Neural progenitor cell (in vitro differentiated cells): ENCODE results near the gene CBFA2T2. TPM values are rescaled to one million over a fixed set of nuclear protein-coding genes. Genes with fewer than 3 reads are reported as not detected.

Experiments used
- DNase-seq: peaks from one replicate; pipeline ENCODE4 v3.0.0-alpha.2; 2016; ENCODE audit warnings: low spot score
- H2AFZ ChIP-seq: fragments of 200-600 bp; sonication (generic); replicated peaks from 2 replicates; pipeline ENCODE4 v1.6.1; 2016; ENCODE audit warnings: antibody characterized with exemption
- H3F3A ChIP-seq: fragments of 200-600 bp; sonication (generic); 2 replicates; pipeline ENCODE4 v1.6.1; 2016; ENCODE audit warnings: antibody characterized with exemption, low read depth
- H3K27ac ChIP-seq: fragments of 200-600 bp; sonication (generic); 2 replicates; pipeline ENCODE4 v1.5.1; 2016; ENCODE audit warnings: mild to moderate bottlenecking
- H3K27me3 ChIP-seq: fragments of 200-600 bp; sonication (generic); 2 replicates; pipeline ENCODE4 v1.6.1; 2016; ENCODE audit warnings: mild to moderate bottlenecking, moderate library complexity
- H3K36me3 ChIP-seq: fragments of 200-600 bp; sonication (generic); 2 replicates; pipeline ENCODE4 v1.5.1; 2016
- H3K4me1 ChIP-seq: fragments of 200-600 bp; sonication (generic); 2 replicates; pipeline ENCODE4 v1.6.1; 2016; ENCODE audit warnings: mixed run types
- H3K4me2 ChIP-seq: fragments of 200-600 bp; sonication (generic); 2 replicates; pipeline ENCODE4 v1.6.1; 2016
- H3K4me3 ChIP-seq: fragments of 200-600 bp; sonication (generic); 2 replicates; pipeline ENCODE4 v1.5.1; 2016
- H3K79me2 ChIP-seq: fragments of 200-600 bp; sonication (generic); 2 replicates; pipeline ENCODE4 v1.6.1; 2016; ENCODE audit warnings: low read depth
- H3K9ac ChIP-seq: fragments of 200-600 bp; sonication (generic); 2 replicates; pipeline ENCODE4 v1.6.1; 2016
- H3K9me3 ChIP-seq: fragments of 200-600 bp; sonication (generic); 2 replicates; pipeline ENCODE4 v1.5.1; 2016; ENCODE audit warnings: low read depth
- H4K20me1 ChIP-seq: fragments of 200-600 bp; sonication (generic); 2 replicates; pipeline ENCODE4 v1.6.1; 2016; ENCODE audit warnings: low read depth
- H3K27ac Mint-ChIP-seq: 3 replicates; pipeline ENCODE4 v1.8.0; 2021; ENCODE audit warnings: mixed read lengths
- H3K27me3 Mint-ChIP-seq: 2 replicates; pipeline ENCODE4 v1.8.0; 2022; ENCODE audit warnings: low read depth, mild to moderate bottlenecking, inconsistent platforms, moderate library complexity, mixed read lengths; ENCODE audit not compliant: insufficient read depth
- H3K36me3 Mint-ChIP-seq: 3 replicates; pipeline ENCODE4 v1.8.0; 2021; ENCODE audit warnings: mixed read lengths
- H3K4me1 Mint-ChIP-seq: 3 replicates; pipeline ENCODE4 v1.8.0; 2021; ENCODE audit warnings: mixed read lengths
- H3K4me3 Mint-ChIP-seq: 3 replicates; pipeline ENCODE4 v1.8.0; 2021; ENCODE audit warnings: mild to moderate bottlenecking, moderate library complexity, mixed read lengths
- H3K9me3 Mint-ChIP-seq: 3 replicates; pipeline ENCODE4 v1.8.0; 2020; ENCODE audit warnings: mixed read lengths
- EZH2 ChIP-seq: fragments of 200-600 bp; sonication (generic); IDR thresholded peaks from 2 replicates; pipeline ENCODE4 v1.6.1; 2017; ENCODE audit warnings: antibody characterized with exemption, mild to moderate bottlenecking, moderate library complexity
- EZH2phosphoT487 ChIP-seq: fragments of 200-600 bp; sonication (generic); IDR thresholded peaks from 2 replicates; pipeline ENCODE4 v1.6.1; 2017; ENCODE audit warnings: antibody characterized with exemption
- total RNA-seq: library from RNA; depleted of rRNA; stranded (reverse); fragments of >200 nt; gene quantifications from 2 replicates; pipeline ENCODE4 v1.2.3, GENCODE V29; 2015; ENCODE audit warnings: low replicate concordance
- TF ChIP-seq, protein P1 (sequence below): fragments of 200-600 bp; sonication (generic); IDR thresholded peaks from 2 replicates; pipeline ENCODE4 v1.5.1; 2017; ENCODE audit warnings: antibody characterized with exemption, mild to moderate bottlenecking

The CBFA2T2 gene
- total RNA-seq, 1 donor from 2014 or later: 11.9 TPM

DNA sequence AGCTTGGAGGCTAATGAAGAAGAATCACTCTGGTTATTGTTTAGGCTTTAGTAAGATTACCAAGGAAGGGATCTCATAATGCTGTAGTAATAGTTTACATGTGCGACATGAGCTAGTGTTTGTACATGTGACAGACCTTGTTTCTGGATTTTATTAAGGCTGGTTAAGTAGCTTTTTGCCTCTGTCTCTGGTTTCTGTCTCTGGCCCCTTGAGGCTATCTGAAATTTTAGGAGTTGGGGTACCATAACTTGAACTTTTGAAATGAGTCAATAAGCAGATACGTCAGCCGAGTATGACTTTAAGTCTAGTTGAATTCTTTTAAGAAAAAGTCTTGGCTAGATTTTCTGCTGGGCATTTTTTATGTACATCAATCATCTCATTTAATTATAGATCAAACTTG lies 9.5 kb downstream of the CBFA2T2 start:
- no peak overlapping the region for H3K27ac Mint-ChIP-seq
- peaks cover 8% of the 10 kb centered on the region for H4K20me1 ChIP-seq
- peaks cover 10% of the 10 kb centered on the region for H3K36me3 Mint-ChIP-seq

DNA sequence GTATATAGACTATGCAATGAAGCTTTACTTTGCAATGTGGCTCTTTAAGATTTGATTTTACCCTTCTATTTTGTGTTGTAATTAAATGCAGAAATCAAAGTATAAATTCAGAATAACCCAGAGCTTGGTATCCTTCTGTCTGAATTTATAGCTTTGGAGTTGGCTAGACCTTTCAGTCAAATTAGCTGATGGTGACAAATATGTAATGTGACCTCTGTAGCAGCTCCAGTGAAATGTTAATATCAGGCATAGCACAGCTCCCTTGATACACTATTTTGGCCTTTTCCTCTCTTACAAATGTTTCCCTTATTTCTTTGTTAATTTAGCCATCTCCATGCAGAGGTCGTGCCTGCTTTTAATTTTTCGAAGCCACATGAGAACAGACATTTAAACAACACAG lies 11.1 kb downstream of the CBFA2T2 start:
- peaks cover 4% of the 10 kb centered on the region for H3F3A ChIP-seq

More for the DNA sequence above, 9.5 kb downstream of the CBFA2T2 start:
- no peaks in the 10 kb centered on the region for H3K9me3 ChIP-seq
- no peak overlapping the region for H2AFZ ChIP-seq
- no peak overlapping the region for H3K27ac ChIP-seq
- H3K9me3 Mint-ChIP-seq: no peaks in the 10 kb centered on the region
- H3K27me3 Mint-ChIP-seq: no peaks in the 10 kb centered on the region
- peaks cover 4% of the 10 kb centered on the region for H3F3A ChIP-seq
- no peak for DNase-seq
- TF ChIP-seq, protein P1, sequence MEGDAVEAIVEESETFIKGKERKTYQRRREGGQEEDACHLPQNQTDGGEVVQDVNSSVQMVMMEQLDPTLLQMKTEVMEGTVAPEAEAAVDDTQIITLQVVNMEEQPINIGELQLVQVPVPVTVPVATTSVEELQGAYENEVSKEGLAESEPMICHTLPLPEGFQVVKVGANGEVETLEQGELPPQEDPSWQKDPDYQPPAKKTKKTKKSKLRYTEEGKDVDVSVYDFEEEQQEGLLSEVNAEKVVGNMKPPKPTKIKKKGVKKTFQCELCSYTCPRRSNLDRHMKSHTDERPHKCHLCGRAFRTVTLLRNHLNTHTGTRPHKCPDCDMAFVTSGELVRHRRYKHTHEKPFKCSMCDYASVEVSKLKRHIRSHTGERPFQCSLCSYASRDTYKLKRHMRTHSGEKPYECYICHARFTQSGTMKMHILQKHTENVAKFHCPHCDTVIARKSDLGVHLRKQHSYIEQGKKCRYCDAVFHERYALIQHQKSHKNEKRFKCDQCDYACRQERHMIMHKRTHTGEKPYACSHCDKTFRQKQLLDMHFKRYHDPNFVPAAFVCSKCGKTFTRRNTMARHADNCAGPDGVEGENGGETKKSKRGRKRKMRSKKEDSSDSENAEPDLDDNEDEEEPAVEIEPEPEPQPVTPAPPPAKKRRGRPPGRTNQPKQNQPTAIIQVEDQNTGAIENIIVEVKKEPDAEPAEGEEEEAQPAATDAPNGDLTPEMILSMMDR: no peak
- TF ChIP-seq EZH2 (no peak), EZH2phosphoT487 (no peak)
- H3K27me3 ChIP-seq: no peaks in the 10 kb centered on the region
- H3K36me3 ChIP-seq: no peaks in the 10 kb centered on the region
- peaks cover 3% of the 10 kb centered on the region for H3K4me1 Mint-ChIP-seq
- H3K4me2 ChIP-seq: no peak overlapping the region
- no peak overlapping the region for H3K9ac ChIP-seq
- H3K4me3 Mint-ChIP-seq: no peak overlapping the region
- H3K4me1 ChIP-seq: no peaks in the 10 kb centered on the region
- H3K4me3 ChIP-seq: no peak overlapping the region
- H3K79me2 ChIP-seq: peaks cover 35% of the 10 kb centered on the region

DNA sequence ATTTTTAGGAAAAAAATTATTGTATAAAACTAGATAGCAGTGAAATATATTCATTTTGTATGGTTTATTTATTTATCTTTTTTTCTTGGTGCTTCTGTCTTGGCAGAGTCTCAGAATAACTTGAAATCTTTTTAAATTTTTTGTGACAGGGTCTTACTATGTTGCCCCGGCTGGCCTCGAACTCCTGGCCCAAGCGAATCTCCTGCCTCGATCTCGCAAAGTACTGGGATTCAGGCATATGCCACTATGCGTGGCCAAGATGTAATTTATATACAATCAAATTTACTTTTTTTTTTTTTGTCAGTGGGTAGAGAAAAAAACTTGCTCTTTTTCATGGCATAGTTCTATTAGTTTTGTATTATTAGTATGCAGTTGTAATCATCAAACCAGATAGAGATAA lies 13.7 kb downstream of the CBFA2T2 start:
- H3K36me3 Mint-ChIP-seq: peaks cover 6% of the 10 kb centered on the region
- no peak overlapping the region for H3K4me3 Mint-ChIP-seq
- H3K27ac Mint-ChIP-seq: no peak overlapping the region
- peaks cover 3% of the 10 kb centered on the region for H3K4me1 Mint-ChIP-seq
- no peak for DNase-seq
- no peak overlapping the region for H3K4me3 ChIP-seq
- no peak overlapping the region for H2AFZ ChIP-seq
- no peaks in the 10 kb centered on the region for H3K9me3 ChIP-seq
- peaks cover 15% of the 10 kb centered on the region for H4K20me1 ChIP-seq
- peaks cover 4% of the 10 kb centered on the region for H3F3A ChIP-seq
- H3K4me2 ChIP-seq: no peak overlapping the region
- no peaks in the 10 kb centered on the region for H3K4me1 ChIP-seq
- no peaks in the 10 kb centered on the region for H3K27me3 Mint-ChIP-seq
- no peaks in the 10 kb centered on the region for H3K36me3 ChIP-seq
- no peak overlapping the region for H3K27ac ChIP-seq
- no peak for TF ChIP-seq EZH2phosphoT487
- TF ChIP-seq EZH2: no peak
- TF ChIP-seq, protein P1: no peak
- no peak overlapping the region for H3K9ac ChIP-seq
- H3K79me2 ChIP-seq: peaks cover 37% of the 10 kb centered on the region
- peaks cover under 1% of the 10 kb centered on the region for H3K9me3 Mint-ChIP-seq
- no peaks in the 10 kb centered on the region for H3K27me3 ChIP-seq

More for the DNA sequence above, 11.1 kb downstream of the CBFA2T2 start:
- peaks cover 15% of the 10 kb centered on the region for H4K20me1 ChIP-seq
- no peaks in the 10 kb centered on the region for H3K9me3 Mint-ChIP-seq
- H3K4me2 ChIP-seq: no peak overlapping the region
- no peak overlapping the region for H3K4me3 ChIP-seq
- H3K27me3 Mint-ChIP-seq: no peaks in the 10 kb centered on the region
- TF ChIP-seq EZH2phosphoT487 (no peak), EZH2 (no peak)
- TF ChIP-seq, protein P1: no peak
- no peaks in the 10 kb centered on the region for H3K4me1 ChIP-seq
- H3K9me3 ChIP-seq: no peaks in the 10 kb centered on the region
- no peak for DNase-seq
- no peak overlapping the region for H3K27ac ChIP-seq
- H3K27ac Mint-ChIP-seq: no peak overlapping the region
- H3K27me3 ChIP-seq: no peaks in the 10 kb centered on the region
- peaks cover 7% of the 10 kb centered on the region for H3K36me3 Mint-ChIP-seq
- peaks cover 39% of the 10 kb centered on the region for H3K79me2 ChIP-seq
- no peak overlapping the region for H2AFZ ChIP-seq
- H3K9ac ChIP-seq: no peak overlapping the region
- peaks cover 3% of the 10 kb centered on the region for H3K4me1 Mint-ChIP-seq
- H3K4me3 Mint-ChIP-seq: no peak overlapping the region
- H3K36me3 ChIP-seq: no peaks in the 10 kb centered on the region
